Measurements from ENCODE around the gene AKAP17A.

DNA sequence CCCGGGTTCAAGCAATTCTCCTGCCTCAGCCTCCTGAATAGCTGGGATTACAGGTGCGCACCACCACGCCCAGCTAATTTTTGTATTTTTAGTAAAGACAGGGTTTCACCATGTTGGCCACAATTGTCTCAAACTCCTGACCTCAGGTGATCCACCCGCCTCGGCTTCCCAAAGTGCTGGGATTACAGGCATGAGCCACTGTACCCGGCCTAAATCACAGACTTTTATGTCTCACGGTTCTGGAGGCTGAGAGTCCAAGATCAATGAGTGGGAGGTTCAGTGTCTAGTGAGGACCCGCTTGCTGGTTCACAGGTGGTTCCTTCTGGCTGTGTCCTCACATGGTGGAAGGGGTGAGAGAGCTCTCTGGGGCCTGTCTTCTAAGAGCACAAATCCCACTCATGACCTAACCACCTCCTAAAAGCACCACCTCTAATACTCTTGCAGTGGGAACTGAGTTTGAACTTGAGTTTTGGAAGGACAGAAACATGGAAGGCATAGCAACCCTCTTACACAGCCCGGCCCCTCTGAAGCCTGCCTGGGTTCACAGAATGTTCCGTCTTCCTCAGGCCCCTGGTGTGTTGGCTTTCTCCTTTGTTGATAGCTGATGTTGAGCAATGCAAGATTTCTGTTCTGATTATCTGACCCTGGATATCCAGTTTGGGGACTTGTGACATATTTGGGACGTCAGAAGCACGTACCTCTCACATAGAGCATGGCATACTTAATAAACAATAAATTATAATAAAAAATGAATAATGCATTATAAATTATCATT lies 1.9 kb upstream of the AKAP17A start:
- TF ChIP-seq POLR2AphosphoS5 (IDR thresholded peaks at IDR 0.05; ENCODE audit: low read depth, low read length) (no peak), TAF1 (IDR thresholded peaks at IDR 0.05; ENCODE audit: low read depth, low read length) (no peak)

All from GM12891 (cell line).